SK-N-MC (cell line): ENCODE data around the gene LGALS3BP.

Experiments used
- EZH2 ChIP-seq: fragments of 200-600 bp; sonication (generic); IDR thresholded peaks from one replicate; pipeline ENCODE4 v1.6.1; 2017; ENCODE audit warnings: antibody characterized with exemption
- POLR2AphosphoS5 ChIP-seq: IDR thresholded peaks from 2 replicates; pipeline ENCODE4 v1.6.1; 2012; ENCODE audit warnings: mild to moderate bottlenecking, low read depth, low read length, borderline replicate concordance

DNA sequence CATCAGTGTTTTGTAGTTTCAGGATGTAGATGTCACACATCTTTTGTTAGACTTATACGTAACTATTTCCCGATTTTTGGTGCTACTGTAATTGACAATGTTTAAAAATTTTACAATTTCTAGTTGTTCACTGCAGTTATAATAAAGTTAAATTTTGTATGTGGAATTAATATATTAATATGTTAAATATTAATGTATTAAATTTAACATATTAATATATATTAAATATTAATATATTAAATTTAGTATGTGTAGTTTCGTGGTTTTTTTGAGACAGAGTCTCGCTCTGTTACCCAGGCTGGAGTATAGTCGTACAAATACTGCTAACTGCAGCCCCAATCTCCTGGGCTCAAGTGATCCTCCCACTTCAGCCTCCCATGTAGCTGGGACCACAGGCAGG, 5.7 kb upstream of the LGALS3BP start:
- TF ChIP-seq POLR2AphosphoS5 (no peak), EZH2 (no peak)
